ENCODE measurements around the gene OCRL. TPM values are rescaled to one million over a fixed set of nuclear protein-coding genes. Genes with fewer than 3 reads are reported as not detected.
A peak's percentile ranks its signal among the peaks of the same experiment; 100 is the strongest.

The OCRL gene
- 18.2 and 19.6 TPM in 2 replicates for total RNA-seq

DNA sequence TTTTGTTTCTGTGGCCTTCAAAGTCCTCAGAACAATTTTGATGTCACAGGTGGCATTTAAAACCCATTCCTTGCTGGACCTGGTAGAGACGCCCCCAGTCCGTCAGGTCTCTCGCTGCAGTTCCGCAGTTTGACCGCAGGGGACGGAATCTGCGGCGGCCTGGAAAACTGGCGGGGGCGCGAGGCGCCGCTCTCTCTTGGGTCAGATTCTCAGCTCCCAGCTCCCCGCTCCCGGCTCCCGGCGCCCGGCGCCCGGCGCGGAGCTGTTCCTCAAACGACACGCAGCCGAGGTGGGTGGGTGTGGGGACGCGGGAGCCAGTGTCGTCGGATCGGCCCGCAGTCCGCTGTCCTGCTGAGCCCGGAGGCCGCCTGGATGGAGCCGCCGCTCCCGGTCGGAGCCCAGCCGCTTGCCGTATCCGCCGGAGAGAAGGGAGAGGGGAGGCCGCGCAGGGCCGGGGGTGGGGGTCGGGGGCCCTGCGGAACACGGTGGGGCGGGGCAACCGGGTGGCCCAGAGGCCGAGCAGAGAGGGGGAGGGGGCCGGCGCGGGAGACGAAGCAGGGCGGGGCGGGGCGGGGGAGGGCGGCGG, at the start of gene OCRL:
Gene OCRL (plus strand): TSS at position 192 of the 586 bp plus-strand sequence. CDS start 181 bp downstream, at position 373.
- TF ChIP-seq, protein P1, sequence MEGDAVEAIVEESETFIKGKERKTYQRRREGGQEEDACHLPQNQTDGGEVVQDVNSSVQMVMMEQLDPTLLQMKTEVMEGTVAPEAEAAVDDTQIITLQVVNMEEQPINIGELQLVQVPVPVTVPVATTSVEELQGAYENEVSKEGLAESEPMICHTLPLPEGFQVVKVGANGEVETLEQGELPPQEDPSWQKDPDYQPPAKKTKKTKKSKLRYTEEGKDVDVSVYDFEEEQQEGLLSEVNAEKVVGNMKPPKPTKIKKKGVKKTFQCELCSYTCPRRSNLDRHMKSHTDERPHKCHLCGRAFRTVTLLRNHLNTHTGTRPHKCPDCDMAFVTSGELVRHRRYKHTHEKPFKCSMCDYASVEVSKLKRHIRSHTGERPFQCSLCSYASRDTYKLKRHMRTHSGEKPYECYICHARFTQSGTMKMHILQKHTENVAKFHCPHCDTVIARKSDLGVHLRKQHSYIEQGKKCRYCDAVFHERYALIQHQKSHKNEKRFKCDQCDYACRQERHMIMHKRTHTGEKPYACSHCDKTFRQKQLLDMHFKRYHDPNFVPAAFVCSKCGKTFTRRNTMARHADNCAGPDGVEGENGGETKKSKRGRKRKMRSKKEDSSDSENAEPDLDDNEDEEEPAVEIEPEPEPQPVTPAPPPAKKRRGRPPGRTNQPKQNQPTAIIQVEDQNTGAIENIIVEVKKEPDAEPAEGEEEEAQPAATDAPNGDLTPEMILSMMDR (IDR thresholded peaks at IDR 0.05; ENCODE audit: insufficient read depth, low read length, severe bottlenecking), result peak; percentile 69
- no peaks in the 10 kb centered on the region for H3K27me3 ChIP-seq (ENCODE audit: control insufficient read depth, insufficient read depth, low read length)
- peak; percentile 44 for DNase-seq (ENCODE audit: low read depth)
- peak within 1 kb of the TSS; percentile 55 for H3K4me3 ChIP-seq (ENCODE audit: low read depth, low read length)
- no peak for FAIRE-seq
- H3K36me3 ChIP-seq (ENCODE audit: control insufficient read depth, insufficient read depth, low read length), result no peaks in the 10 kb centered on the region

DNA sequence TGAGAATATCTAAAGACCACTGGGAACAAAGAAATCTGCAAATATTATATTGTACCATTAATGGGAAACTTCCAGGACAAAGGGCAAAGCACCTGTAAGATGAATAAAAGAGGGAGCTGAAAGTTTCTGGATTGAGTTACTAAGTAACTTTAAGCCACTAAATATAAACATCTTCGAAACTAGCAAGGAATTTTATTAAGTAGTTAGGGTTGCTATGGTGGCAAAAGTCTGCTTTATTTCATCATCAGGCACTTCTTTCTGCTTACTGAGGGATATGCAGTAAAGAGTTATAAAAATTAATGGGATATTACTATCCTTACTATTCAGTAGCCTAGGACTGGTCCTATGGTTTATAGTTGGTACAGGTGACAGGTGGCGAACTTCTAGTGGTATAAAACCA, 49.7 kb upstream of the OCRL start:
- Histone ChIP-seq H3K27me3 (ENCODE audit: control insufficient read depth, insufficient read depth, low read length) (no peaks in the 10 kb centered on the region), H3K4me3 (ENCODE audit: low read depth, low read length) (no peak overlapping the region), H3K36me3 (ENCODE audit: control insufficient read depth, insufficient read depth, low read length) (no peaks in the 10 kb centered on the region)
- FAIRE-seq, result no peak
- DNase-seq (ENCODE audit: low read depth), result no peak
- TF ChIP-seq, protein P1 (IDR thresholded peaks at IDR 0.05; ENCODE audit: insufficient read depth, low read length, severe bottlenecking), result no peak

DNA sequence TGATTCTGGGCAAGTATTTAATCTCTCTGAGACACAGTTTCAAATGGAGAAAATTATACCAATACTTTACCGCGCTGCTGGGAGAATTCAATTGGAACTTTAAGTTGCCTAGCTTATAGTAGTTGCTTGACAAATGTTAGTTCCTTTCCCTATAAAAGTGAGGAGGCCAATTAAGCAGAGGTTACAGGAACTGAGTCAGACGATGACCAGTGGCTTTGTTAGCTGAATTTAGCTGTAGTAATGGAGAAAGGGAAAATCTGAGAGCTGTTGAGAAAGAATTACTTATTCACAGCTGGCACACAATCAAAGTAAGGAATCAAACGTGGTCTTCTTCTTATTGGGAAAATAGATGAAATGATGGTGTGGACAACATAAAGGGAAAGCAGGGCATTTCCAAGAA, 46.4 kb upstream of the OCRL start:
- DNase-seq (ENCODE audit: low read depth) (peak; percentile 48), FAIRE-seq (no peak)
- TF ChIP-seq, protein P1 (IDR thresholded peaks at IDR 0.05; ENCODE audit: insufficient read depth, low read length, severe bottlenecking), result no peak
- Histone ChIP-seq H3K4me3 (ENCODE audit: low read depth, low read length) (no peak overlapping the region), H3K36me3 (ENCODE audit: control insufficient read depth, insufficient read depth, low read length) (no peaks in the 10 kb centered on the region), H3K27me3 (ENCODE audit: control insufficient read depth, insufficient read depth, low read length) (no peaks in the 10 kb centered on the region)

DNA sequence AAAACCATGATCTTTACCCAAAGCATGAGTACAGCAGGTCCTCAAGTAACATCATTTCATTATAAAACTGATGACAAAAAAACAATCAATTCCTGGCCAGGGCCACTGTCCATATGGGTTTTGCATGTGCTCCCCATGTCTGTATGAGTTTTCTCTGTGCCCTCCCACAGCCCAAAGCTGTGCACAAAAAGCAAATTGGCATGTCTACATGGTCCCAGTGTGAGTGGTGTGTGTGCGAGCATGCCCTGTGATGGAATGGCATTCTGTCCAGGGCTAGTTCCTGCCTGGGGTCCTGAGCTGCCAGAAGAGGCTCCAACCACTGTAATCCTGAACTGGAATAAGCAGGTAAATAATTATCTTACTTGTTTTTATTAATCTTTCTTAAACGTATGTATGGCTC, 45.2 kb upstream of the OCRL start:
- H3K4me3 ChIP-seq (ENCODE audit: low read depth, low read length), result no peak overlapping the region
- H3K36me3 ChIP-seq (ENCODE audit: control insufficient read depth, insufficient read depth, low read length), result no peaks in the 10 kb centered on the region
- TF ChIP-seq, protein P1 (IDR thresholded peaks at IDR 0.05; ENCODE audit: insufficient read depth, low read length, severe bottlenecking), result no peak
- no peak for DNase-seq (ENCODE audit: low read depth)
- FAIRE-seq, result no peak
- no peaks in the 10 kb centered on the region for H3K27me3 ChIP-seq (ENCODE audit: control insufficient read depth, insufficient read depth, low read length)

DNA sequence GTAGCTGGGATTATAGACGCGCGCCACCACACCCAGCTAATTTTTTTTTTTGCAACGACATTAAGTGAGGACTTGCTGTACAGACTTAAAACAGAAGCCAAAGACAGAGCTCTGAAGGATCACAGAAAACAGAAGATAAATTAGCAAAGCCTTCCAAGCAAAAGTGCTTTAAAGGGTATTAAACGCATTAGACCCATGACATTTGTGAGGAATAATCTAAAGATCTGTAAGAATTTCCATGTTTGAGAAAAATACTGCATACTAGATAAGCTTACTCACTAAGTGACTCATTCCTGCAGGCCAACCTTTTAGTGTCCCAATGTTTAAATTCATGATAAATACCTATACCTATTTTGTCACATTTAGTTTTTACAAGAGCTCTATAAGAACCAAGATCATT, 44.2 kb upstream of the OCRL start:
- Histone ChIP-seq H3K27me3 (ENCODE audit: control insufficient read depth, insufficient read depth, low read length) (no peaks in the 10 kb centered on the region), H3K4me3 (ENCODE audit: low read depth, low read length) (no peak overlapping the region), H3K36me3 (ENCODE audit: control insufficient read depth, insufficient read depth, low read length) (no peaks in the 10 kb centered on the region)
- TF ChIP-seq, protein P1 (IDR thresholded peaks at IDR 0.05; ENCODE audit: insufficient read depth, low read length, severe bottlenecking), result no peak
- DNase-seq (ENCODE audit: low read depth), result peak; percentile 21
- no peak for FAIRE-seq

DNA sequence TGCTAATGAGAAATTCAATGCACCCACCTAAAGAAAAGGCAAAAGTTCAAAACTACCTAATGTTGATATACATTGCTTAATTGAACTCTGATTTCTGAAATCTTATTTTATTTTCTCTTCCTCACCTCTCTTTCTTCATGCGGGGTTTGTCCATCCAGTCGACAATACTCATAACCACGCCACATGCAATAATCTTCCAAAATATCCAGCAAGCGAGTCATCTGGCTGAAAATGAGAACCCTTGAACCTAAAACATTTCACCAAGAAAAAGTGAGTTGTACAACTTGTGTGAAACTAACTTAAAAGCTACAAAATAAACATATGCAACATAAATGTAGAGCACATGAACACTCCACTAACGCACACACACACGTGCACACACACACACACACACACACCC, 43.4 kb upstream of the OCRL start:
- Histone ChIP-seq H3K27me3 (ENCODE audit: control insufficient read depth, insufficient read depth, low read length) (no peaks in the 10 kb centered on the region), H3K36me3 (ENCODE audit: control insufficient read depth, insufficient read depth, low read length) (no peaks in the 10 kb centered on the region), H3K4me3 (ENCODE audit: low read depth, low read length) (no peak overlapping the region)
- DNase-seq (ENCODE audit: low read depth) (no peak), FAIRE-seq (no peak)
- TF ChIP-seq, protein P1 (IDR thresholded peaks at IDR 0.05; ENCODE audit: insufficient read depth, low read length, severe bottlenecking), result no peak
